ENCODE measurements around the gene CEP63. TPM values are rescaled to one million over a fixed set of nuclear protein-coding genes. Genes with fewer than 3 reads are reported as not detected.

CEP63 gene
- total and polyA plus RNA-seq, 9 of the 15 experiments (the other 6 are each of a cell fraction or from before 2014, with no cell fraction given), result 5.1 to 17.8 (median 10.6) TPM

DNA sequence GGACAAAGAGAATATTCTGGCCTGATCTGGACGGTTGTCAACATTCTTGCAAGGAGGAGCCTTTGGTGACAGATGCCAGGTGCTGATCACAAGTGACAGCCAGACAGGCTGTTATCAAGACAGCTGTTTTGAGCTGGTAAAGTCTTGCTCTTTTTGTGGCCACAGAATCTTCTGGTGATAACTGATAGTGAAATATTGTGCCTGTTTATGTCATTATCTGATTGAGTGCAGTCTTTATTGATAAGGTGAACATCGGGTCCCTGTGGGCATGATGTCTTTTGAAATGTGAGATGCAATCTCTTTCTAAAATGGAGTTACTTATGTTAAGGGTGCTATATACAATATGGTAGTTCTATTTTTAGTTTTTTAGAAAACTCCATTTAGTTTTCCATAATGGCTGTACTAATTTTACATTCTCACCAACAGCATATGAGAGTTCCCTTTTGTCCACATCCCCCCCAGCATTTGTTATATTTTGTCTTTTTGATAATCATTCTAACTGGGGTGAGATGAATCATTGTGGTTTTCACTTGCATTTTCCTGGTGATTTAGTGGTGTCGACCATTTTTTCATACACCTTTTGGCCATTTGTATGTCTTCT lies 10.7 kb downstream of the CEP63 start (continued):
- TF ChIP-seq ZEB2 (IDR thresholded peaks at IDR 0.05) (0 out of 2 replicates have a peak, but pooled peaks have one; percentile 23), ERF (CRISPR knock-in tag; IDR thresholded peaks at IDR 0.05) (peak; percentile 57; the same call in 1 of the 2 replicates), ATF1 (CRISPR knock-in tag; IDR thresholded peaks at IDR 0.05) (no peak), ATF1 (tag; IDR thresholded peaks at IDR 0.05) (peak; percentile 55), ZNF184 (CRISPR knock-in tag; IDR thresholded peaks at IDR 0.05) (no peak), HDGF (IDR thresholded peaks at IDR 0.05) (no peak), CHAMP1 (IDR thresholded peaks at IDR 0.05) (peak; percentile 70), GMEB1 (CRISPR knock-in tag; IDR thresholded peaks at IDR 0.05) (peak; percentile 65), MEF2D (tag; conservative IDR thresholded peaks at IDR 0.05; ENCODE audit: low read depth) (peak; percentile 95), POLR2AphosphoS5 (IDR thresholded peaks at IDR 0.05; ENCODE audit: control insufficient read depth, insufficient read depth, low read depth, low read length) (peak; percentile 91), ZNF561 (CRISPR knock-in tag; conservative IDR thresholded peaks at IDR 0.05) (0 out of 2 replicates have a peak, but pooled peaks have one; percentile 56), BHLHE40 (IDR thresholded peaks at IDR 0.05; ENCODE audit: low read length) (peak; percentile 44; the same call in 1 of the 2 replicates), GABPB1 (CRISPR knock-in tag; IDR thresholded peaks at IDR 0.05) (no peak), GTF2A2 (tag; IDR thresholded peaks at IDR 0.05) (peak; percentile 86)
- TF ChIP-seq, protein P1, sequence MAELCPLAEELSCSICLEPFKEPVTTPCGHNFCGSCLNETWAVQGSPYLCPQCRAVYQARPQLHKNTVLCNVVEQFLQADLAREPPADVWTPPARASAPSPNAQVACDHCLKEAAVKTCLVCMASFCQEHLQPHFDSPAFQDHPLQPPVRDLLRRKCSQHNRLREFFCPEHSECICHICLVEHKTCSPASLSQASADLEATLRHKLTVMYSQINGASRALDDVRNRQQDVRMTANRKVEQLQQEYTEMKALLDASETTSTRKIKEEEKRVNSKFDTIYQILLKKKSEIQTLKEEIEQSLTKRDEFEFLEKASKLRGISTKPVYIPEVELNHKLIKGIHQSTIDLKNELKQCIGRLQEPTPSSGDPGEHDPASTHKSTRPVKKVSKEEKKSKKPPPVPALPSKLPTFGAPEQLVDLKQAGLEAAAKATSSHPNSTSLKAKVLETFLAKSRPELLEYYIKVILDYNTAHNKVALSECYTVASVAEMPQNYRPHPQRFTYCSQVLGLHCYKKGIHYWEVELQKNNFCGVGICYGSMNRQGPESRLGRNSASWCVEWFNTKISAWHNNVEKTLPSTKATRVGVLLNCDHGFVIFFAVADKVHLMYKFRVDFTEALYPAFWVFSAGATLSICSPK (IDR thresholded peaks at IDR 0.05; ENCODE audit: borderline replicate concordance), result no peak
